Astrocyte (in vitro differentiated cells and primary cell): ENCODE results near the gene SCUBE1. TPM values are rescaled to one million over a fixed set of nuclear protein-coding genes. Genes with fewer than 3 reads are reported as not detected.
A peak's percentile ranks its signal among the peaks of the same experiment; 100 is the strongest.

Source experiments
- DNase-seq: peaks from one replicate; pipeline ENCODE4 v3.0.0-alpha.2; 2010; ENCODE audit warnings: low read depth
- FAIRE-seq: peaks from 2 replicates; lab custom pipeline; 2011; peaks lifted over from hg19 to GRCh38; lab: Jason Lieb, UNC
- H2AFZ ChIP-seq: 2 replicates; pipeline ENCODE4 v1.6.0; 2012; ENCODE audit warnings: low read depth, low read length, inconsistent platforms
- H3K27ac ChIP-seq: 2 replicates; pipeline ENCODE4 v1.5.1; 2011; ENCODE audit warnings: low read depth, low read length, inconsistent platforms
- H3K27me3 ChIP-seq: 2 replicates; pipeline ENCODE4 v1.6.0; 2011; ENCODE audit warnings: low read length, inconsistent platforms; ENCODE audit not compliant: insufficient read depth
- H3K36me3 ChIP-seq: 2 replicates; pipeline ENCODE4 v1.5.1; 2011; ENCODE audit warnings: low read length, inconsistent platforms; ENCODE audit not compliant: insufficient read depth
- H3K4me1 ChIP-seq: 2 replicates; pipeline ENCODE4 v1.5.1; 2011; ENCODE audit warnings: low read length, inconsistent platforms; ENCODE audit not compliant: insufficient read depth
- H3K4me2 ChIP-seq: 2 replicates; pipeline ENCODE4 v1.6.0; 2012; ENCODE audit warnings: low read length, inconsistent platforms
- H3K4me3 ChIP-seq: 2 replicates; pipeline ENCODE4 v1.5.1; 2011; ENCODE audit warnings: low read depth, mild to moderate bottlenecking, low read length, inconsistent platforms; ENCODE audit not compliant: insufficient read depth
- H3K79me2 ChIP-seq: 2 replicates; pipeline ENCODE4 v1.6.0; 2012; ENCODE audit warnings: mild to moderate bottlenecking, low read length, inconsistent platforms; ENCODE audit not compliant: insufficient read depth
- H3K9ac ChIP-seq: 2 replicates; pipeline ENCODE4 v1.6.0; 2012; ENCODE audit warnings: mild to moderate bottlenecking, low read length, inconsistent platforms
- H3K9me3 ChIP-seq: 2 replicates; pipeline ENCODE4 v1.5.1; 2012; ENCODE audit warnings: low read depth, mild to moderate bottlenecking, low read length, inconsistent platforms; ENCODE audit not compliant: insufficient read depth
- H4K20me1 ChIP-seq: 2 replicates; pipeline ENCODE4 v1.6.0; 2012; ENCODE audit warnings: low read length, inconsistent platforms; ENCODE audit not compliant: insufficient read depth
- H3K27ac Mint-ChIP-seq: one replicate; pipeline ENCODE4 v1.8.0; 2021; ENCODE audit warnings: mild to moderate bottlenecking, mixed read lengths; ENCODE audit not compliant: unreplicated experiment
- H3K27me3 Mint-ChIP-seq: one replicate; pipeline ENCODE4 v1.8.0; 2021; ENCODE audit warnings: low read depth, mixed read lengths; ENCODE audit not compliant: unreplicated experiment
- H3K36me3 Mint-ChIP-seq: one replicate; pipeline ENCODE4 v1.8.0; 2021; ENCODE audit warnings: low read depth, mixed read lengths; ENCODE audit not compliant: unreplicated experiment
- H3K4me1 Mint-ChIP-seq: one replicate; pipeline ENCODE4 v1.8.0; 2021; ENCODE audit warnings: low read depth, mixed read lengths; ENCODE audit not compliant: unreplicated experiment
- H3K4me3 Mint-ChIP-seq: one replicate; pipeline ENCODE4 v1.8.0; 2021; ENCODE audit warnings: mild to moderate bottlenecking, moderate library complexity, mixed read lengths; ENCODE audit not compliant: unreplicated experiment
- H3K9me3 Mint-ChIP-seq: one replicate; pipeline ENCODE4 v1.8.0; 2021; ENCODE audit warnings: mild to moderate bottlenecking, mixed read lengths; ENCODE audit not compliant: unreplicated experiment
- EZH2 ChIP-seq: IDR thresholded peaks from 2 replicates; pipeline ENCODE4 v1.6.1; 2012; ENCODE audit warnings: mild to moderate bottlenecking, low read length, inconsistent platforms; ENCODE audit not compliant: insufficient read depth
- total RNA-seq: library from RNA; stranded (reverse); gene quantifications from 2 replicates; pipeline ENCODE4 v1.2.1, GENCODE V29; 2021
- TF ChIP-seq, protein P1 (sequence below): IDR thresholded peaks from 2 replicates; pipeline ENCODE4 v1.5.1; 2011; ENCODE audit warnings: low read depth, mild to moderate bottlenecking, inconsistent platforms, low read length, moderate library complexity; ENCODE audit not compliant: insufficient read depth

The SCUBE1 gene
- total RNA-seq, 1 donor from 2014 or later: 0.07 TPM

DNA sequence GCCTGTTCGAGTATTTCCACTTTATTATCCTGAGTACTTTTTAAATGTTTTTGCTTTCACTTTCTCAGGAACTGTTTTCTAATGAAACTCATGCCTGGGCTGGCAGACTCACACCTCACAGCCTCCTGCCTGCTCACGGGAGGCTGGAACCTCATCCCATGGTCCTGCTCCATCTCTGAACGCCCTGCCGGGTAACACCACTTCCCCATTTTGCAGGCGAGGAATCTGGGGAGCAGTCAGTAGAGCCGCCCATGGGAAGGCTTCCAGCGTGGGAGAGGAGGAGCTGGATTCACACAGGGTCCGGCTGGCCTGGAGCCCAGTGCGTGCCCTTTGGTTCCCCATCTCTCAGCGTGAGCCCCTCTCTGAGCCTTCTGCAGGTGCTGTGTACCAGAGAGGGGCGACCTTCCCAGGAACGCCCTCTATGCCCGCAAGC lies 53.6 kb downstream of the SCUBE1 start:
- Histone ChIP-seq H3K9ac (no peak overlapping the region), H3K79me2 (no peaks in the 10 kb centered on the region), H3K4me3 (peak overlapping the region; percentile 1), H3K36me3 (no peaks in the 10 kb centered on the region), H4K20me1 (no peaks in the 10 kb centered on the region), H3K9me3 (no peaks in the 10 kb centered on the region), H3K27me3 (peaks cover 13% of the 10 kb centered on the region), H3K4me1 (peaks cover 5% of the 10 kb centered on the region), H3K27ac (no peak overlapping the region), H2AFZ (peak overlapping the region; percentile 20), H3K4me2 (peak overlapping the region; percentile 74)
- Mint-ChIP-seq H3K4me3 (no peak overlapping the region), H3K9me3 (no peaks in the 10 kb centered on the region), H3K27me3 (peaks cover 77% of the 10 kb centered on the region), H3K4me1 (peaks cover 5% of the 10 kb centered on the region), H3K27ac (no peak overlapping the region), H3K36me3 (no peaks in the 10 kb centered on the region)
- no peak for FAIRE-seq
- DNase-seq: no peak
- TF ChIP-seq, protein P1, sequence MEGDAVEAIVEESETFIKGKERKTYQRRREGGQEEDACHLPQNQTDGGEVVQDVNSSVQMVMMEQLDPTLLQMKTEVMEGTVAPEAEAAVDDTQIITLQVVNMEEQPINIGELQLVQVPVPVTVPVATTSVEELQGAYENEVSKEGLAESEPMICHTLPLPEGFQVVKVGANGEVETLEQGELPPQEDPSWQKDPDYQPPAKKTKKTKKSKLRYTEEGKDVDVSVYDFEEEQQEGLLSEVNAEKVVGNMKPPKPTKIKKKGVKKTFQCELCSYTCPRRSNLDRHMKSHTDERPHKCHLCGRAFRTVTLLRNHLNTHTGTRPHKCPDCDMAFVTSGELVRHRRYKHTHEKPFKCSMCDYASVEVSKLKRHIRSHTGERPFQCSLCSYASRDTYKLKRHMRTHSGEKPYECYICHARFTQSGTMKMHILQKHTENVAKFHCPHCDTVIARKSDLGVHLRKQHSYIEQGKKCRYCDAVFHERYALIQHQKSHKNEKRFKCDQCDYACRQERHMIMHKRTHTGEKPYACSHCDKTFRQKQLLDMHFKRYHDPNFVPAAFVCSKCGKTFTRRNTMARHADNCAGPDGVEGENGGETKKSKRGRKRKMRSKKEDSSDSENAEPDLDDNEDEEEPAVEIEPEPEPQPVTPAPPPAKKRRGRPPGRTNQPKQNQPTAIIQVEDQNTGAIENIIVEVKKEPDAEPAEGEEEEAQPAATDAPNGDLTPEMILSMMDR: no peak
- no peak for TF ChIP-seq EZH2

DNA sequence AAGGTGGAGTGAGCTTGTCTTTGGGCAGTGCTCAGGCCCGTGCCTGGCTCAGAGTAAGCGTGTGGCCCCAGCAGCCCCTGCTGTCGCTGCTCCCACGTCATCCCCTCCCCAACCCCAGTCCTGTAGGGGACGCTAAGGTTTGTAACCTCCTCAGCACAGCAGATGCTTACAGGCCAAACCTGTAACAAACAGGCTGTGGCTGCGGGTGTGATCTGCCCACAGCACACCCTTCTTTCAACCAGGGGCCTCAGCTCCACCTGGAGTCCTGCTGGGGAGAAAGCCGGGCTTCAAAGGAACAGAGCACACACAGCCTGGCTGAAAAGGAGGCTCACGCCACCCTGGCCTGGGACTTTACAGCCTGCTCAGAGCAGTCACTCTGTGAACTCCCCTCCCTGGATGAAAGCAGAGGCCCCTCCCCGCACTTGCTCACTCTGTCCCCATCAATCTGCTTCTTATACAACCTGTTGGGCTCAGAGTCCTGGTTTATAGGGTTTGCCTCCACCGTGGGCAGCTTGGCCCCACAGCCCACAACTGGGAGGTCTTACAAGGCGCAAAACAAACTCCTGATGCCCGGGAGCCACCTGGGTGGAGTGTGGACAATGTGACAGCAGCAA lies 54.3 kb downstream of the SCUBE1 start:
- Histone ChIP-seq H4K20me1 (no peaks in the 10 kb centered on the region), H3K9me3 (no peaks in the 10 kb centered on the region), H3K27me3 (peaks cover 14% of the 10 kb centered on the region), H3K27ac (no peak overlapping the region), H3K79me2 (no peaks in the 10 kb centered on the region), H2AFZ (peak overlapping the region; percentile 20), H3K36me3 (no peaks in the 10 kb centered on the region), H3K4me3 (peak overlapping the region; percentile 1), H3K4me2 (peak overlapping the region; percentile 74), H3K4me1 (peaks cover 5% of the 10 kb centered on the region), H3K9ac (no peak overlapping the region)
- DNase-seq (no peak), FAIRE-seq (no peak)
- no peak for TF ChIP-seq EZH2
- Mint-ChIP-seq H3K4me1 (peaks cover 5% of the 10 kb centered on the region), H3K9me3 (no peaks in the 10 kb centered on the region), H3K27me3 (peaks cover 79% of the 10 kb centered on the region), H3K4me3 (no peak overlapping the region), H3K36me3 (no peaks in the 10 kb centered on the region), H3K27ac (no peak overlapping the region)

GRCh38 chr22:43288378-43288777 lies 54.8 kb downstream of the SCUBE1 start:
- FAIRE-seq (no peak), DNase-seq (no peak)
- Histone ChIP-seq H3K4me1 (peaks cover 5% of the 10 kb centered on the region), H2AFZ (no peak overlapping the region), H3K9ac (no peak overlapping the region), H3K9me3 (no peaks in the 10 kb centered on the region), H3K4me3 (no peak overlapping the region), H3K79me2 (no peaks in the 10 kb centered on the region), H3K27ac (no peak overlapping the region), H3K27me3 (peaks cover 16% of the 10 kb centered on the region), H3K4me2 (no peak overlapping the region), H3K36me3 (no peaks in the 10 kb centered on the region), H4K20me1 (no peaks in the 10 kb centered on the region)
- H3K9me3 Mint-ChIP-seq: no peaks in the 10 kb centered on the region
- TF ChIP-seq, protein P1: no peak
- no peak for TF ChIP-seq EZH2
- no peaks in the 10 kb centered on the region for H3K36me3 Mint-ChIP-seq
- no peaks in the 10 kb centered on the region for H3K4me1 Mint-ChIP-seq
- no peak overlapping the region for H3K27ac Mint-ChIP-seq
- no peak overlapping the region for H3K4me3 Mint-ChIP-seq
- H3K27me3 Mint-ChIP-seq: peaks cover 80% of the 10 kb centered on the region
